IPS DF 4.7 (cell line): ENCODE results near the gene NFATC1.

ENCODE experiments used
- DNase-seq: peaks from one replicate; pipeline ENCODE4 v3.0.0-alpha.2; 2013; ENCODE audit warnings: low spot score; ENCODE audit errors: extremely low read depth

NFATC1 gene

GRCh38 chr18:79532313-79533007 is 136.7 kb downstream of the NFATC1 start:
- DNase-seq: no peak

- no peak for DNase-seq
These were observed 137.4 kb downstream of the NFATC1 start for GRCh38 chr18:79533146-79533545.

GRCh38 chr18:79533591-79533990 is 137.9 kb downstream of the NFATC1 start:
- no peak for DNase-seq

DNA sequence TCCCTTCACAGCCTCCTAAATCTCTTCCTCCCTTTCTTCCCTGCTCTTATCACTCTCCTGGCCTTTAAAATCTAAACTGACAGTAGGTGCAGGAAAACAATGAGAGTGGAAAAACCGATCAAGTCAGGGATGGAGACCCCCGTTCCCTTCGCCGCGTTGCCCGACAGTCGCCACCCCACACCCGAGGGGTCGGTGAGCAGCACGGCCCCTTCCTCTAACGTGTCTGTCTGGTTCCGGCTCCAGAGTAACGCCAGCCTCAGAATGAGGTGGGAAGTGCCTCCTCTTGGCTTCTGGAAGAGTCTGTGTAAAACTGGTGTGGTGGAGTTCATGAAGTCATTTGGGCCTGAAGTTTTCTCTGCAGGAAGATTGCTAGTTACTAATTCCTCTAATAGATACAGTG is 138.6 kb downstream of the NFATC1 start:
- DNase-seq: no peak

DNA sequence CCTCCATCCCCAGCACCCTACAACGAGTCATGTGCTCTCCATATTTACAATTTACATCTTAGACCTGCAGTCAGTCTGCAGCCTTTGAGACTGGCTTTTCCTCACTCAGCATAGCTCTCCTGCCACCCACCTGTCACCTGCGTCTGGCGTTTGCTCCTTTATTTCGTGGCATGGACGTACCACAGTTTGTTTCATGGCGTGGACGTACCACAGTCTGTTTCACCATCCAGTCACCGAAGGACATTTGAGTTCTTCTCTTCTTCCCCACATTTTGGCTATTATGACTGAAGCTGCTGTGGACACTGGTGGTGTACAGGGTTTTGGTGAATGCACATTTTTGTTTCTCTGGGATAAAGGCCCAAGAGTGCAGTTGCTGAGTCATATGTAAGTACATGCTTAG is 142.0 kb downstream of the NFATC1 start:
- no peak for DNase-seq

DNA sequence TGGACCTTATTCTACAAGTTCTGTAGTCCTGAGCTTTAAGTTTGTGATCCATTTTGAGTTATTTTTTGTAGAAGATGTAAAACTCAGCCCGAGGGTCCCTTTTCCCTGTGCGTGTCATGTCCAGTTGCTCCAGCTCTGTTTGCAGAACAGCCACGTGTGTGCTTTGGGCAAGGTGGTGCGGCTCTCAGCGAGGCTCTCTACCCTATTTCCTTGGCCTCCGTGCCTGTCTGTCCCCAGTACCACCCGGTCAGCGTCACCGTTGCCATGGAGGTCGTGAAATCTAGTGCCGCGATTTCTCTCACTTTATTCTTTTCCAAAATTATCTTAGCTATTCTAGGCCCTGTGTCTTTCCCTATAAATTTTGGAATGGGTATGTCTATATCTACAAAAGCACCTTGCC is 142.9 kb downstream of the NFATC1 start:
- DNase-seq: no peak

DNA sequence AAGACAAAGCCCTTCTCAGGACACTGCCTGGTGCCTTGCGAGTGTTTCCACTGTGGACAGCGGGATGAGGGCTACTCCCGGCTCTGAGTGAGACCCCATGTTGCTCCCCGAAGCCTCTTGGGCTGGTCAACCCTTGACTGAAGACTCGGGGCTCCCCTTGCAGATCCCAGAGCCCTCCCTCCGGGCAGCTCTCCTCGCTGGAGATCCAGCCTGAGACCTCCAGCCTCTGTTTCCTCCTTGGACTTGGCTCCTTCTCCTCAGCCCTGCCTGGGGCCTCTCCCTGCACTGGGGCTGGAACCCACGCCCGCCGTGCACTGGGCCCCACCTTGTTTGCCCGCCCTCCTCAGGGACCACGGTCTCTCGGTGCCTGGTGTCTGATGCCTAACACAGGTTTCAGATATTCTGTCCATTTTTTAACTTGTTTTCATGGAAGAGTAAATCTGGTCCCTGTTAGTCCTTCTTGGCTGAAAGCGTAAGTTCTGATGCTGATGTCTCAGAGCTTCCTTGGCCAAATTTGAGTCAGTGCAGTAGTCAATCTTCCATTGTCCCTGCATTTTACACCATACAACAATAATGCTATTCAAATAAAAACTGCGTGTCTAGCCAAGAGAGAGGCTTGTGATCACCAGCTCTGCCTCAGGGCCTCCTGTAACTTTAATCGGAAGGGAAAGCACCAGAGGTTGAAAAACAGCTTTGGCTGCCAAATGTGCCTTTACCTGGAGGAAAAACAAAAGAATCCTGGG is 144.6 kb downstream of the NFATC1 start:
- no peak for DNase-seq

DNA sequence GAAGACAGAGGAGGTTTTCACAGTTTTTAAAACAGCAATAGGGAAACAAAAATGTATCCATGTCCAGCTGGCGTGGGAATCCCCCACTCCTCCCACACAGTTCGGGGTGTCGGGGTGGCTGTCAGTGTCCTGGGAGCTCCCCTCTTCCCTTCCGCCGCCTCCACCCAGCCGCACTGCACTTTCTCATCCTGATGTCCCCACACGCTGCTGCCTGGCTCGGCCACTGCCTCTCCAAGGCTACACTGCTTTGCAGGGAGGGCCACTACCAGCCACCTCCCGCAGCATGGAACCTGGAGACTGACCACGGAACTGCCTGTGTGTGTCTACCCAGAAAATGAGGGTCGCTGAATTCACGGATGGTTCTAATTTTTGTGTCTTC is 145.2 kb downstream of the NFATC1 start:
- DNase-seq: no peak

- DNase-seq: no peak
These were observed 146.5 kb downstream of the NFATC1 start for GRCh38 chr18:79542213-79542612.

DNA sequence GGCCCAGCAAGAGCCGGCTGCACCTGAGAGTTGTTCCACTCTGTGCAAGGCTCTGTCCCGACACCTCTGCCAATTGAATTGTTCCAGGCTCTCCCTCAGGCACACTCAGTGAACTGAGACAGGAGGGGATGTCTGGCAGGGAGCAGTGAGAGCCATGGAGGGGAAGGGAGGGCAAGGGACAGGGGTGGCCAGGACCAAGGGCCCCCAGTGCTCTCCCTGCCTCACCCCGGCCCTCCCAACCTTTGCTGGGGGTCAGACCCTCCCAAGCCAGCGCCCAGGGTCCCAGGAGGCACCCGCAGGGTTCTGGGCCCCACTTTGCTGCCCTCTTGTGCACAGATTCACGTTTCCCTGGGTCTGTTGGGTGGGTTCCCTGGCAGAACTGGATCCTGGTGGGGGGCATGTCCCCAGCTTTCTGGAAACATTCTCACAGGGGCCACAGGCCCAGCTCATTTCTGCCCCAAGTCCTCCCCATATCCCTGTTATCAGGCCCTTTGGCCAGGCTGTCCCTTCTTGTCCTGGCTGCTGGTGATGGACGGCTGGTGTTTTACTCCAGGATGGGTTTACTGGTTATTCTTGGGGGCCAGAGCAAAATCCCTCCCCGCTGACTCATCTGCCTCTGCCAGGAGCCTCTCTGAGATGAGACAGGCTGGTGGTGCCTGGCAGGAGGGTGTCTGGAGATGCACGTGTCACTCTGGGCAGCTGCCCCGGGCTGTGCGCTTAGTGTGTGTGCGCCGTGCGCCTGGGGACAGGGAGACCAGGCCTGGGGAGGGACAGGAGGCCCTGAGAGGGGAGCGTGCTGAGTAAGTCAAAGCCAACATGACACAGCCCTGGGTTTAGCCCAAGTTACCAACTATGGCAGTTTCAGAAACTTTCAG is 147.4 kb downstream of the NFATC1 start:
- no peak for DNase-seq

DNA sequence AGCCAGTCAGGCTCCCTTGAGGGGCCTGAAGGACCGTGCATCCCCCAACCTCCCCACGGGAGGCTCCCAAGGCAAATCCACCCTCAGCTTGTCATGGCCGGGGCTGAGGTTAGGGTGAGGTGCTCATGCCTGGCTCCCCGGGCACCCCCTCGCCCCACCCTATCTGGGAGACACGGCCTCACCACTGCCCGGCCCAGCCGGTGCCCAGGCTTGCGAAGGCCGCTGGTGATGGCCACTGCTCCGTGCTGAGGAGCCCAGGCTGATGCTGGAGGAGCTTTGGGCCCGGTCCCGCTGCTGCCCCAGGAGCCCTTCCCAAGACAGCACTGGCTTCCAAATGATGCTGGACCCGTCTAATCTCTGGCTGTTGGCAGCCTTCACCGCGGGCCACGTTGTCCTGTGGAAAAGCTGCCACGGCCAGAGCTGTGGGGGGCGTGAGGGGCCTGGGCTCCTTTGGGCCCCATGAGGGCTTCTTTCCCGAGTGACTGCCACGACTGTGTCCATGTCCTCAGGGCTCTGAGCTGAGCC is 148.2 kb downstream of the NFATC1 start:
- DNase-seq: no peak

DNA sequence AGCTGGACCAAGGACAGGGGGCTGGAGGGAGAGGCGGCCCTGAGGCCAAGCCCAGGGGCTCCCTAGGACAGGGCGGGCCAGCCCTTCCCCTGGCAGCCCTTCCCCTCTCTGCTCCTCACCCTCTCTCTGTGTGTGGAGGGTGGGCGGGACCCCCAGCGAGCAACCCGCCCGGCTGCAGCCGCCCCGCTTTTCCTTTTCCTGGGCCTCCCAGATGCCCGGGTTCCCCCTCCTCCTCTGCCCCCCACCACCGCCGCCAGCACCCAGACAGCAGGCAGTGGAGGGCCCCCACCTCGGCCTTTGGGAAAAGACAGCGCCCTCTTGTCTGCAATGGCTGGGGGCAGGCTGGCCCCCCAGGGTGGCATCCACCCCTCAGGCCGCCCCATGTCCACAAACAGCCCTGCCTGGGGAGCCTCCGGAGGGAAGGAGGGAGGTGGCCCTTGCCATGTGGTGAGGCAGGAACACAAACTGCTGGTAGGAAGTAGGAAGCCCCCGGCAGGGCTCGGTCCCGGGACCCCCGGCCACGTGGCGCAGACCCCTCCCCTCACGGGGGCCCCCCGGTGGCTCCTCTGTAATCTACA is 148.7 kb downstream of the NFATC1 start:
- DNase-seq: no peak

DNA sequence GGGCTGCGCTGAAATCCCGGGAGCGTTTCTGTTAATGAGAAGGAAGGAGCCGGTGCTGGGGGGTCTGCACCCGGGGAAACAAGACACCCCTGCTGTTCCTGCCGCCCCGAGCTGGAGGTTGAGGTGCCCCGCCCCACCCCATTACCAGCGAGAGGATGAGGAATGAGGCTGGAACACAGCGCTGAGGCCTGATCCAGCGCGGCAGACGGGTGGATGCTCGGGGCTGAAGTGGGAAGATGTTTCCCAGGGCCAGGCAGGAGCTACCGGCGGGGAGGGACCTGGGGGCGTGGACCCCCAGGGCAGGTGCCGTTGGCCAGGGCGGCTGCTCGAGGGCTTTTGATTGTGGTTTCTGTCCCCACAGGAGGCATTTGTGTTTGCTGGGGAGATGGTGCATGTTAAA is 149.5 kb downstream of the NFATC1 start:
- DNase-seq: no peak

GRCh38 chr18:79545736-79546171 is 150.0 kb downstream of the NFATC1 start:
- no peak for DNase-seq

GRCh38 chr18:79546781-79547272 is 151.1 kb downstream of the NFATC1 start:
- DNase-seq: no peak

DNA sequence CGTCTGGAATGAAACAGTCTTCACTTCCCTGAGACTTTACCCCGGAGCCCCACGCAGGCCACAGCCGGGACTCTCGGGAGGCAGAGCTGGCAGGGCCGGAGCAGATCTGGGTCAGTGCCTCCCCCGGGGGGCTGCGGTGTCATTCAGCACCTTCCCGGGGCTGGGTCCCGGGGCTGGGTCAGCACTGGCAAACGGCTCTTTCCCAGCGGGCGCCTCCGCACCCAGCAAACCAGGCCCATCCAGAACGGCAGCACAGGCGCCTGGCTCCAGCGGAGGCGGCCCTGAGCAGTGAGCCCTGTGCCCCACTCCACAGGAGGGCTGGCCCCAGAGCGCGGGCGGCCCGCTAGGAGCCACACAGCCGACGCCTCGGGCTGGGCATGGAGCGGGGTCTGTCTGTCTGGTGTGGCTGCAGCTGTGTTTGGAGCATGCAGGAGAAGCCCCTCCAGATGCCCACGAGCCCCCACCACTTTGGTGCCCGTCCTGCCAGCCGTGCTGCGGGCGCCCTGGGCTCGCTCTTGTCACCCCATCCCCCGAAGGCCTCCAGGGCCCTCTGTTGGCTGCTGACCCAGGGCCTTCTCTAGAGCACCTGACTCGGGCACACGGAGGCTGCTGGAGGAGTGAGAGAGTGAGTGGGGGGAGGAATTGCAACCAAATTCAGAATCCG is 151.8 kb downstream of the NFATC1 start:
- no peak for DNase-seq

DNA sequence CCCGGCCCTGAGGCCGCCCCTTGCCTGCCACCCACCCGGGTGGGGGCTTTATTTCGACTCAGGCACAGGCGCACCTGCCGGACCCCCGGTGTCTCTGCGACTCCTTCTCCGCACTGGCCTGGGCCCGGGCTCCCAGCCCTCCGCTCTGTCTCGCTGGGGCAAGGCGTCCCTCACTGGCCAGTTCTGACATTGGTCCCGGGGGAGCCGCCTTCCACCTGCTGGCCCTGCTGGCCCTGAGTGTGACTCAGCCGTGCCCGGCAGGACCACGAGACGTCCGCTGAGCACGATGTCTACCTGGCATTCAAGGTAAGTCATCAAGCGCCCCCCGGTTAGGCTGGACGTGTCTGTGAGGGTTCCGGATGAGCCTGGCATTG is 152.3 kb downstream of the NFATC1 start:
- DNase-seq: no peak

- no peak for DNase-seq
These were observed 152.9 kb downstream of the NFATC1 start for GRCh38 chr18:79548621-79548985.

DNA sequence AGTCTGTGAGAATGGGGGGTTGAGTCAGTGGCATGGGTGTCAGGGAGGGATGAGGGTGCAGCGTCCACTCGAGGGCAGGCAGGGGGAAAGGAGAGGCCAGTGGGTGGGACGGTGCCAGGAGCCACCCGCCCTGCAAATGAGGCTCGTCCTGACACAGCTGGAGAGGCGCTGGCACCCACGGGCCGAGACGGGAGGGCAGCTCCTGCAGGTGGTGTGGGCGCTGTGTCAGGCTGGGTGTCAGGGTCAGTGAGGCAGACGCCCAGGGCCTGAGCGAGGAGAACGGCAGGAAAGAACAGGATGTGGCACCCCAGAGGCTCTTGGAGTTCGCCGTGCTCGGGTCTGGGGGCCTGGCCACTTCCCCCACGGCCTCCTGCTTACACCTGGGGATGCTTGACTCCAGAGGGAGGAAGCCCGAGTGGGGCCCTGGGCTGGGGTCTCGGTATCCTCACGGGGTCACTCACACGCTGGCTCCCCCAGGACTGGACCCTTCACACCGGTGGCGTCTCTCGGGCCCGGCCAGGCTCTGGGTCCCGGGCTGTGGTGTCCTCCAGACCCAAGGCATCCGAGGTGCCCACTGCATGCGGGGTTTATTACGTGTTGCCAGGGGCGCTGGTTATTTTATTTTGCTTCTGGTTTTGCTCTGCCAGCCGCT is 153.4 kb downstream of the NFATC1 start:
- DNase-seq: no peak

DNA sequence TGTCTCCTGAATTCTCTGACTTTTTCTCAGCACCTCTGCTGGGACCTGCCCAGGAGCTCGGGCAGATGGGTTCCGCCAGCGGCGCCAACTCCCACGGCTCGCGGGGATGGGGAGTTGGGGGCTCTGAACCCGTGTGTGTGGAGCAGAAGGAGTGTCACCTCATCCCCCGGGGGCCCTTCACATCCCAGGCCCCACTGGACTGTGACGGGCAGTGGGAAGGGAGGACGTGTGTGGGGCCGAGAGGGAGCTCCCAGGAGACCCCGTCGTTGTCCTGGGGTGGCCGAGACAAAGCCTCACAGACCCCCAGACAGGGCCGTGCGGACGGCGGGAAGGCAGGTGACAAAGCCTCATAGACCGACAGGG is 153.9 kb downstream of the NFATC1 start:
- no peak for DNase-seq
